ENCODE measurements around the gene CCNQ. TPM values are rescaled to one million over a fixed set of nuclear protein-coding genes. Genes with fewer than 3 reads are reported as not detected.

The CCNQ gene
- total and polyA plus RNA-seq, 10 of the 15 experiments (the other 5 are each of a cell fraction or from before 2014, with no cell fraction given) = 0.45 to 36.2 (median 18.2) TPM

GRCh38 chrX:153632595-153632946 is 33.6 kb upstream of the CCNQ start (continued):
- TF ChIP-seq SUPT20H (IDR thresholded peaks at IDR 0.05; ENCODE audit: borderline replicate concordance, control insufficient read depth, low read depth, low read length) = no peak
- no peak for TF ChIP-seq TCF7 (IDR thresholded peaks at IDR 0.05; ENCODE audit: borderline replicate concordance)
- no peak for TF ChIP-seq E4F1 (IDR thresholded peaks at IDR 0.05; ENCODE audit: borderline replicate concordance, partially characterized antibody)
- no peak for TF ChIP-seq SKIL (IDR thresholded peaks at IDR 0.05; ENCODE audit: low read depth, poor library complexity, severe bottlenecking)
- no peak for TF ChIP-seq HDGF (IDR thresholded peaks at IDR 0.05)

- DNase-seq (ENCODE audit: low read depth, low spot score) (no peak), FAIRE-seq (no peak), ATAC-seq (no peak)
- Histone ChIP-seq H3K4me1 (ENCODE audit: control insufficient read depth, insufficient read depth, low read length) (no peaks in the 10 kb centered on the region), H4K20me1 (ENCODE audit: control insufficient read depth, insufficient read depth) (no peaks in the 10 kb centered on the region), H3K9ac (ENCODE audit: control insufficient read depth, insufficient read depth, low read length) (no peak overlapping the region), H3K27me3 (replicated peaks in 1 of 2; ENCODE audit: control insufficient read depth in 2 of 2, insufficient read depth in 2 of 2, low read length in 1 of 2) (0 out of 4 replicates have a peak, but pooled peaks cover 0 to 2% of the 10 kb centered on the region in 2 experiments), H3K4me3 (no peak overlapping the region), H3K79me2 (ENCODE audit: control insufficient read depth, insufficient read depth, low read length) (no peaks in the 10 kb centered on the region), H3K9me3 (replicated peaks; ENCODE audit: control insufficient read depth, insufficient read depth, low read length) (no peaks in the 10 kb centered on the region; the same call in 2 of the 3 replicates), H3K4me2 (ENCODE audit: control insufficient read depth, insufficient read depth) (no peak overlapping the region), H2AFZ (ENCODE audit: control insufficient read depth, low read depth, low read length) (no peak overlapping the region), H3K27ac (ENCODE audit: control insufficient read depth, insufficient read depth) (no peak overlapping the region), H3K36me3 (ENCODE audit: control insufficient read depth in 2 of 2, insufficient read depth in 2 of 2, low read length in 1 of 2) (no peaks in the 10 kb centered on the region)
- ChIA-PET POLR2A (no interaction called here), RAD21 (ENCODE audit: unreplicated experiment) (no interaction called here), CTCF (interaction anchor here (0.8 to 2.2 kb wide), 6 partner anchors 14 to 93 kb away, joined by 3 to 7 read pairs (median 4); partner anchors contain the start of gene DUSP9), SMC1A (ENCODE audit: uncharacterized antibody, unreplicated experiment) (no interaction called here)
- in situ Hi-C loops (cut with MboI) (no loop called here), intact Hi-C loops (cut with micrococcal nuclease; ENCODE audit: unreplicated experiment) (no loop called here)
- 53% methylated on average over 19 of the region's 19 CpGs for WGBS (ENCODE audit: insufficient coverage, insufficient replicate concordance, low lambda C conversion rate, missing lambda C conversion rate)
- no TSS peak for BruUV-seq (replicated peaks)
- TF ChIP-seq TCF3 (IDR thresholded peaks at IDR 0.05; ENCODE audit: borderline replicate concordance, insufficient read depth, low read depth, low read length) (no peak), FOXK2 (IDR thresholded peaks at IDR 0.05) (no peak), POLR2AphosphoS5 (IDR thresholded peaks at IDR 0.05; ENCODE audit: low read length) (no peak), PRDM15 (CRISPR knock-in tag; IDR thresholded peaks at IDR 0.05) (no peak), ATF2 (IDR thresholded peaks at IDR 0.05; ENCODE audit: low read length) (no peak), TAF1 (IDR thresholded peaks at IDR 0.05; ENCODE audit: borderline replicate concordance, low read depth, low read length) (no peak)
These were observed 33.1 kb upstream of the CCNQ start for GRCh38 chrX:153631907-153632594.

All from GM12878 (cell line).